Measurements from ENCODE around the gene KRT82.
"Not testable (repeated sequence)": the region's sequence is repeated elsewhere in the genome, so short reads cannot be mapped to it uniquely, and the experiment has no call there.

The KRT82 gene

DNA sequence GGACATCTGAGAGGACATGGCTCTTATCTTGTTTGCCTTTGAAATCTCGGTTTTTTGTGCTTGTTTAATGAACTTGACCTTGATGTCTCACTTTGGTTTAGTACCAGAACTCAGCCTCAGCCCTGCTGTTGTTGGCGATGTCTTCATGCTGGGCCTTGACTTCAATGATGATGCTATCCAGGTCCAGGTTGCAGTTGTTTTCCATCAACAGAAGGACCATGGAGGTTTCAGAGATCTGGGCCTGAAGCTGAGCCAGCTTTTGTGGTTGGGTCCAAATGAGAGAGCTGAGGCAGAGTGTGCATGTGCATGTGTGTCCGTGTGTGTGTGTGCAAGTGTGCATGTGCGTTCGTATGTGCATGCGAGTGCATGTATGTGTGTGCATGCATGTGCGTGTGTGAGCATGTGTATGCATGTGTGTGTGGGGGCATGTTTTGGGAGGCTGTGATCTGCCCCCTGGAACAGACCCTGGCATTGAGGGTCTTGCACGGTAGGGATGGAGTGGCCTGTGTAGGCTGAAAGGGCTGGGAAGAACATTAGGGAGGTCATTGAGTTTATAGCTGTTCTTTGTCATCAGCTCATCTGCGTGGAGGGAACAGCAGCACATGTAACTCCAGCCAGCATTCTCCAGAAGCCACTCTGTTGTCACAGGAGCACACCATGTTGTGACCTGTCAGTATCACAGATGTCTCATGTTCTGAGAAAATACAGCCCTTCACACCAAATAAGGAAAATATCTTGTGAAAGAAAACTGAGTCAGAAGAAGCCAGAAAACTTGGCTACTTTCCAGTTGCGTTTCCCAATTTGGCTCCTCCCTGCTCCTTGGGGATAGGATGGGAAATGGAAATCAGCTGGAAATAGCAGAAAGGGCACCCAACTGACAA lies 10.0 kb upstream of the KRT82 start:
- in situ Hi-C loops (cut with HindIII; ENCODE audit: low pct_ligation_motif_present, low pct_unique_long_range_greater_than_20kb, low sequenced_read_pairs) = no loop called here
- DNase-seq = no peak

GRCh38 chr12:52414936-52415335 lies 8.8 kb upstream of the KRT82 start:
- in situ Hi-C loops (cut with HindIII; ENCODE audit: low pct_ligation_motif_present, low pct_unique_long_range_greater_than_20kb, low sequenced_read_pairs) = no loop called here
- no peak for DNase-seq

- DNase-seq = no peak
- in situ Hi-C loops (cut with HindIII; ENCODE audit: low pct_ligation_motif_present, low pct_unique_long_range_greater_than_20kb, low sequenced_read_pairs) = no loop called here
These were observed 7.7 kb upstream of the KRT82 start for GRCh38 chr12:52413782-52414345.

GRCh38 chr12:52413202-52413601 lies 7.1 kb upstream of the KRT82 start:
- in situ Hi-C loops (cut with HindIII; ENCODE audit: low pct_ligation_motif_present, low pct_unique_long_range_greater_than_20kb, low sequenced_read_pairs) = no loop called here
- no peak for DNase-seq

DNA sequence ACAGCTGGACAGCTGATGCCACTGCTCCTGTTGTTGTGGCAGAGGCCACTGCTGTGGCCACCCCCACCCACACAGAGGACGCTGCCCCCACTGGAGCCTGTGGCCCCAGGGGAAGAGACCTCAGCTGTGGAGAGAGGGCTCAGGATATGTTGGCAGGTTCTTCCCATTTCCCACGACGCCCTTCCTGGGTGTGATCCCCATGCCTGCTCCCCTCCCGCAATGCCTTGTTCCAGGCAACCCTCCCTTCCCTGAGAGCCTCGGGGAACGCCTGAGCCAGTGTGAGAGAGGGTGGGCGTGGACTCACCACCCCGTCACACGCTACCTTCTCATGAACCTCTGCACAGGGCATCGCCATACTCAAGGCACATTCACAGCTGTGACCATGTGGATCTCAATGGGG lies 5.7 kb upstream of the KRT82 start:
- no peak for DNase-seq
- in situ Hi-C loops (cut with HindIII; ENCODE audit: low pct_ligation_motif_present, low pct_unique_long_range_greater_than_20kb, low sequenced_read_pairs) = no loop called here

DNA sequence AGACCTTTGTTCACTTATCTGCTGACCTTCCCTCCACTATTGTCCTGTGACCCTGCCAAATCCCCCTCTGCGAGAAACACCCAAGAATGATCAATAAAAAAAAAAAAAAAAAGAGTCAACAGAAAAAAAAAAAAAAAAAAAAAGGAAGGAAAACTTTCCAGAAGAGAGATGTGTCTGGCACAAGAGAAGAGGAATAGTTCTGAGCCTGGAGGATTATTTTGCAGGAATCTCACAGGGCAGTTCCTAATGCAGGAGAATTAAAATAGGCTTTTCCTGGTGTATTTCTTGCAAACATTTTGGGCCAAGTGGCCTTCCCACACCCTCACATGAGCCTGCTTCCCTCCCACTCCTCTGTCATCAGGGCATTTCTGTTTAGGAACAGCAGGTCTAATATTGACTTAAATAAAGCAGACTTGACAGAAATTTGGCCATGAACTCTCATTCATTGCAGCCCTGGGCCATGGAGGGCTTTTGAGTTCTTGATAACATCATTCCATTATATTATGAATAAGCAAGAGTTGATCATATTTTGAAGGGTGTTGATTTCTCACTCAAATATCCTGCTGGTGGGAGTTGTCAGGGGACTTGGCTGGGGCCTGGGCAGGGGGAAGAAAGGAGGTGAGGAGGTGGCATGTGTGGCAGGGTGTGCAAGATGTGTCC lies 4.6 kb upstream of the KRT82 start:
- DNase-seq; in situ Hi-C loops (cut with HindIII; ENCODE audit: low pct_ligation_motif_present, low pct_unique_long_range_greater_than_20kb, low sequenced_read_pairs): not testable (repeated sequence)

DNA sequence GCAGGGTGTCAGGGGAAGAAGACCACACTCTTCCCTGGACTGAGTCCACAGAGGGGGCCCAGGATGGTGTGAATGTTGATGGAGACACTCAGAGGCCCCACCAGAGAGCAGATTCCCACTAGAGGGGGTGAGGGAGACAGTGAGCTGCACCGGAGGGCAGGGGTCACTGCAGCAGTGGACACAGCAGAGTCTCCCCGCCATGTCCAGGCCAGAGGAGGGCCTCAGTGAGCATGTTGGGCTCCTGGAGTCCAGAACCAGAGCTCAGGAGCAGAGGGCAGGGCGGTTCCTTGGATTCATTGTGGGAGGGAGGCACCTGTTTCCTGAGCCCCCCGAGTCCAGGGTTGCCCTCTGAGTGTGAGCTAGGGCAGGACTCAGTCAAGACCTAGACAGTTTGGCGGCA lies 1.8 kb upstream of the KRT82 start:
- in situ Hi-C loops (cut with HindIII; ENCODE audit: low pct_ligation_motif_present, low pct_unique_long_range_greater_than_20kb, low sequenced_read_pairs) = no loop called here
- DNase-seq = no peak

GRCh38 chr12:52404951-52405350 lies 1.2 kb downstream of the KRT82 start:
- peak; percentile 12 for DNase-seq
- in situ Hi-C loops (cut with HindIII; ENCODE audit: low pct_ligation_motif_present, low pct_unique_long_range_greater_than_20kb, low sequenced_read_pairs) = no loop called here

DNA sequence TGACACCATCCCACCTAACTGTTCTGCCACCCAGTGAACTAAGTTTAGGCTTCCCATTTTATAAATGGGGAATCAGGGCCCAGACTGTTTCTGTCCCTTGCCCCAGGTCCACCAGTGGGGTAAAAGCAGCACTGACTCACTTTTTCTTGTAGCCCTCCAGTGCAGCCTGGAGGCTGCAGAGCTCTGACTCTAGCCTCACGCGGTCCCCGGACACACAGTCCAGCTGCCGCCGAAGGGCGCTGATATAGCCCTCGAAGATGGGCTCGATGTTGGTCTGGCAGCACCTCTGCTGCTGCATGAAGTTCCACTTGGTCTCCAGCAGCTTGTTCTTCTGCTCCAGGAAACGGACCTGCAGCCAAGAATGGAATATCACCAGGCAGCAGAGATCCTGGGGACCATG lies 2.6 kb downstream of the KRT82 start:
- no peak for DNase-seq
- in situ Hi-C loops (cut with HindIII; ENCODE audit: low pct_ligation_motif_present, low pct_unique_long_range_greater_than_20kb, low sequenced_read_pairs) = no loop called here

DNA sequence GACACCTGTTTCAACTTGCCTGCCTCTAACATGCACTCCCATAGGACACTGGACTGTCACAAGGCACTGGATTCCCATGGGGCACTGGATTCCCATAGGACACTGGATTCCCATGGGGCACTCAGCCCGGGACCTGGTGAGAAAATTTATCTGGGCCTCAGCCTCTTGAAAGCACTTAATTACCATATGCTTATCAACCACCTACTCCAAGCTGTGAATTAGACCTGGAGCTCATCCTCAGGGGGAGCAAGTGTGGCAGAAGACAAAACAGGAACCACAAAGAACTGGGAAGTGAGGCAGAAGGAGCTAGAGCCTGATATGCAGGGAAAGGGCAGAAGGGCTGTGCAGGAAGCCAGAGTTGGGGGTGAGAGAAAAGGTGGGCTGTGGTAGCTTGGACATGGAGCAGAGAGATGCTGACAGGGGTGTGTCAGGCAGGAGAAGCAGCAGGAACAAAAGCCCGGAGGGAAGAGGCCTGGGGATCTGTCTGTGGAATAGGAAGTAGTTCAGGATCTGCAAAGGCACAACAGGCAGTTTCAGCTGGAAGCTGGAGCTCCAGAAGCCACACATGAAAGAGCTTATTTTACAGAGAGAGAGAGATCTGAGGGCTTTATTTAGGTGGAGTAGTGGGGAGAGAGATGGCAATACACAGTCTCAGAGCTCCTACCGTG lies 3.1 kb downstream of the KRT82 start:
- DNase-seq = no peak
- in situ Hi-C loops (cut with HindIII; ENCODE audit: low pct_ligation_motif_present, low pct_unique_long_range_greater_than_20kb, low sequenced_read_pairs) = no loop called here

DNA sequence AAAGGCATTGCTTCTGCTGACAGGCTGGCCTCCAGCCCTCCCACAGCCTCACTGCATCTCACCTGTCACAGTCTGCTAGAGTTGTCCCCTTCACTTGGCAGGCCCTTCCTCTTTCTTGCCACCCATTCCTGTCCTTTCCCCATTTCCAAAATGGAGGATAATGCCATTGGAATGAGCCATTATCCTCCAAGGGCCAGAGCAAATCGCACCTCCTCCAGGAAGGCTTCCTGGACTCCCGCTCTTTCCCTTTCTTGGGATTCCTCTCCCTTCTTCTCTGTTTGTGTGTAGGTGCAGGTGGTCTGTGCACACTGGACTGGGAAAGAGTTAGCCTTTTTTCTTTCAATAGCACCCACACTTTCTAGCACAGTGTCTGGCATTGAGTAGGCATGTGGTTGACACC lies 3.8 kb downstream of the KRT82 start:
- in situ Hi-C loops (cut with HindIII; ENCODE audit: low pct_ligation_motif_present, low pct_unique_long_range_greater_than_20kb, low sequenced_read_pairs) = no loop called here

GRCh38 chr12:52401926-52402325 lies 4.2 kb downstream of the KRT82 start:
- DNase-seq = no peak
- in situ Hi-C loops (cut with HindIII; ENCODE audit: low pct_ligation_motif_present, low pct_unique_long_range_greater_than_20kb, low sequenced_read_pairs) = no loop called here

More for the DNA sequence above, 3.8 kb downstream of the KRT82 start:
- DNase-seq = no peak

DNA sequence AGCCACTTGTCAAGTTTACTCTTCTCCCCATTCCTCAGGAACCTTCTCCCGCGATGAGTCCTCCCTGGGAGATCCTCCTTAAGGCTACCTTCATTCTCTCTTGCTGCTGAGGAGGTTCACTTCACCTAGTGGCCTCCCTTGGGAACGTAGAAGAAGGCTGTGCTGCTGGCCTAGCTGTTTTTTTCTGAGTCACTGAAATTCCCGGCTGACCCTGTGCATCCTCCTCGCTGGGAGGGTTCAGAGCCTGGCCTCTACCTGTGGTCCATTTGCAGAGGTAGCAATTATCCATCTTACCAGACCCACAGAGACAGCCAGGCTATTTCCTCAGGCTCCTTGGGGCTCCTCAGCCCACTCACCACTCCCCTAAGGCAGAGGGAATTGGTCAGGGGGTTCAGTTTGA lies 4.6 kb downstream of the KRT82 start:
- in situ Hi-C loops (cut with HindIII; ENCODE audit: low pct_ligation_motif_present, low pct_unique_long_range_greater_than_20kb, low sequenced_read_pairs) = no loop called here

DNA sequence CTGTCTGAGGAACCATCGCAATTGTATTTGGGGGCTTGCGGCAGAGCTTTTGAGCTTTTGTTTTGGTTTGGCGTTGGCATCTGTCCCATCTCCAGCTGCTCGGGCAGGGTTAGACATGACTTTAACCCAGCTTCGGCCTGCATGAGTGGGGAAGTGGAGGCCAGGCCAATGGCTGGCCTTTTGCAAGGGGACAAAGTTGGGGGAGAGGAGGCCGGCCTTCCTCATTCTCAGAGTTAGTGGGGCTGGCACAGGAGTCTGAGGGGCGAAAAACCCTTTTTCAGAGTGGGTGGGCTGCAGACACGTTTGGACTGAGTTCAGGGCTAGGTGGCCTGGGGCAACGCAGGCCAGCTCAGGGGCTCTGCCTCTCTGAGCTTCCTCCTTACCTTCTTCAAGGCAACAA lies 5.2 kb downstream of the KRT82 start:
- in situ Hi-C loops (cut with HindIII; ENCODE audit: low pct_ligation_motif_present, low pct_unique_long_range_greater_than_20kb, low sequenced_read_pairs) = no loop called here
- no peak for DNase-seq

More for the DNA sequence above, 4.6 kb downstream of the KRT82 start:
- DNase-seq = no peak

GRCh38 chr12:52399756-52400155 lies 6.4 kb downstream of the KRT82 start:
- no peak for DNase-seq
- in situ Hi-C loops (cut with HindIII; ENCODE audit: low pct_ligation_motif_present, low pct_unique_long_range_greater_than_20kb, low sequenced_read_pairs) = no loop called here

GRCh38 chr12:52398176-52398575 lies 8.0 kb downstream of the KRT82 start:
- in situ Hi-C loops (cut with HindIII; ENCODE audit: low pct_ligation_motif_present, low pct_unique_long_range_greater_than_20kb, low sequenced_read_pairs) = no loop called here
- DNase-seq = no peak

DNA sequence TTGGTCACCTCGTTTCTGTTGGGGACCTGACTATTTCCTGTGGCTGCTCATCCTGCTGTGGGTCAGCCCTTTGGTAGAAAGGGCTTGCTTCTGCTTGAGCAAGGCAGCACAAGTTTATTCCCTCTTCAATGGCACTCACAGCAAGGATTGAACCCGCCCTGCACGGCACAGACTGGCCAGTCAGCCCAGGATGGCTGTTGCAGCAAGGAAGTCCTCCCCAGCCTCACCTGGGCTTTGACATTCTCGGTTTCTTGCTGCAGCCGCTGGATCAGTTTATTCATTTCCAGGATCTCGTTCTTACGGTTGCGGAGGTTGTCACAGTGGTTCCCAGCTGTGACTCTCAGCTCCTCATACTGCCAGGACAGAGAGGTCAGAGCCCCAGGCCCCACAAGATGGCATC lies 9.5 kb downstream of the KRT82 start:
- DNase-seq = no peak
- in situ Hi-C loops (cut with HindIII; ENCODE audit: low pct_ligation_motif_present, low pct_unique_long_range_greater_than_20kb, low sequenced_read_pairs) = no loop called here

GRCh38 chr12:52395761-52396434 lies 10.2 kb downstream of the KRT82 start:
- in situ Hi-C loops (cut with HindIII; ENCODE audit: low pct_ligation_motif_present, low pct_unique_long_range_greater_than_20kb, low sequenced_read_pairs) = no loop called here
- peak; percentile 30 for DNase-seq

Measured in ACHN (cell line).